ENCODE measurements around the gene BCL2A1. TPM values are rescaled to one million over a fixed set of nuclear protein-coding genes. Genes with fewer than 3 reads are reported as not detected.

BCL2A1 gene
- total RNA-seq = 10 to 100 TPM; 28.3 to 29.6 TPM

GRCh38 chr15:79970624-79971434 lies at the start of gene BCL2A1:
Gene BCL2A1, minus strand, starts transcription at chr15:79971196. Its CDS starts 77 bp downstream, at chr15:79971119.

Other genes with a start within 250 kb of the BCL2A1 start
- gene MTHFS, start 74.2 kb downstream of the BCL2A1 start, total RNA-seq = 10 to 100 TPM; 26.8 to 30.9 TPM
- 10 to 100 TPM; 51.2 to 51.8 TPM for gene ZFAND6, start 88.5 kb upstream of the BCL2A1 start, total RNA-seq
- gene FAH, start 181.8 kb upstream of the BCL2A1 start, total RNA-seq = 10 to 100 TPM; 24.6 to 29.5 TPM

Data from activated naive CD4-positive, alpha-beta T cell treated with anti-CD3 and anti-CD28 coated beads, Interleukin-2, amount 10 ng/mL, durations not matched to agents 5 hours and 36 hours (primary cell).